HEK293T (cell line): ENCODE data around the gene HK2.

Source experiments
- FOXA1 ChIP-seq: fragments of 450-650 bp; IDR thresholded peaks from 2 replicates; pipeline ENCODE4 v1.6.1; 2016; ENCODE audit warnings: mild to moderate bottlenecking
- FOXM1 ChIP-seq: fragments of 450-650 bp; IDR thresholded peaks from 2 replicates; pipeline ENCODE4 v1.6.1; 2017; ENCODE audit warnings: mild to moderate bottlenecking, borderline replicate concordance
- SP1 ChIP-seq: fragments of 450-650 bp; IDR thresholded peaks from 2 replicates; pipeline ENCODE4 v1.6.1; 2017
- SUZ12 ChIP-seq: fragments of 450-650 bp; IDR thresholded peaks from 2 replicates; pipeline ENCODE4 v1.6.1; 2016; ENCODE audit warnings: mild to moderate bottlenecking

DNA sequence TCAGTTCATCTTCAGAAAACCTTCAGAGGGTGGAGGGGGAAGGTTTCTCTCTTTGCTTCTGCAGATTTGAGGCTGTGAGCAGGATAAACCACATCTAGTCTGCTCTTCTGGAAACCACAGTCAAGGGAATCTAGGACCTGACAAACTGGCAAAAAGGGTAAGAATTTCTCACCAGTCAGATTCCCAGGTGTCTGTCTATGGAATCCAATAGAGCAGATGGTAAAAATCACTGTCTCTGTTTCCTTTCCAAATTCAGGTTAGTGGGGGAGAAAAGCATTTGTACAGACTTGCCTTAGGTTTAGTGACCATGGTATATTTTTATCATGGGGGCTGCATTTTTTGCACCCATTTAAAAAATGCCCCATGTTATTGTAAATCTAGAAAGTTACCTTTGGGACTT is 62.3 kb downstream of the HK2 start:
- TF ChIP-seq SP1 (no peak), SUZ12 (no peak), FOXM1 (no peak), FOXA1 (no peak)
